Stimulated activated effector memory CD8-positive, alpha-beta T cell treated with anti-CD3 and anti-CD28 coated beads, Interleukin-12 subunit alpha, Interleukin-12 subunit beta, amount 100 ng/mL, for 72 hours (primary cell): Measurements from ENCODE around the gene EPB41.
"Not testable (repeated sequence)": the region's sequence is repeated elsewhere in the genome, so short reads cannot be mapped to it uniquely, and the experiment has no call there.

Experiments
- ATAC-seq: fragments of 150-1000 bp; cut with Tn5 transposase; 2 replicates; pipeline ENCODE4 v1.10.0; 2021
- DNase-seq, 2 donors: peaks; one replicate each; pipeline ENCODE4 v3.0.0; 2021 to 2022; ENCODE audit warnings: low spot score in 2 of 2
- H3K27ac Mint-ChIP-seq: one replicate; pipeline ENCODE4 v1.8.0; 2022; ENCODE audit warnings: mild to moderate bottlenecking, mixed read lengths
- H3K36me3 Mint-ChIP-seq: one replicate; pipeline ENCODE4 v1.8.0; 2022; ENCODE audit warnings: mild to moderate bottlenecking, mixed read lengths
- H3K4me1 Mint-ChIP-seq: one replicate; pipeline ENCODE4 v1.8.0; 2022; ENCODE audit warnings: mixed read lengths
- H3K4me3 Mint-ChIP-seq: one replicate; pipeline ENCODE4 v1.8.0; 2022; ENCODE audit warnings: mild to moderate bottlenecking, mixed read lengths
- H3K9me3 Mint-ChIP-seq: one replicate; pipeline ENCODE4 v1.8.0; 2022; ENCODE audit warnings: mixed read lengths

Gene EPB41

GRCh38 chr1:29062157-29062942, 148.0 kb downstream of the EPB41 start:
- no peaks in the 10 kb centered on the region for H3K9me3 Mint-ChIP-seq
- peak overlapping the region; percentile 94 for H3K27ac Mint-ChIP-seq
- H3K4me1 Mint-ChIP-seq, result peaks cover 16% of the 10 kb centered on the region
- H3K36me3 Mint-ChIP-seq, result peaks cover 55% of the 10 kb centered on the region
- DNase-seq, result no peak
- peak overlapping the region; percentile 18 for H3K4me3 Mint-ChIP-seq
- peak; percentile 76 for ATAC-seq

GRCh38 chr1:29064064-29064463, 149.7 kb downstream of the EPB41 start:
- ATAC-seq, result no peak

GRCh38 chr1:29077155-29077554, 162.8 kb downstream of the EPB41 start:
- H3K27ac Mint-ChIP-seq, result no peak overlapping the region
- no peaks in the 10 kb centered on the region for H3K4me1 Mint-ChIP-seq
- ATAC-seq (no peak), DNase-seq (no peak)
- H3K36me3 Mint-ChIP-seq, result peaks cover 64% of the 10 kb centered on the region
- H3K9me3 Mint-ChIP-seq, result no peaks in the 10 kb centered on the region
- H3K4me3 Mint-ChIP-seq, result no peak overlapping the region

More at GRCh38 chr1:29064064-29064463, 149.7 kb downstream of the EPB41 start:
- Mint-ChIP-seq H3K27ac (no peak overlapping the region), H3K4me3 (no peak overlapping the region), H3K9me3 (no peaks in the 10 kb centered on the region), H3K36me3 (peaks cover 63% of the 10 kb centered on the region), H3K4me1 (peaks cover 16% of the 10 kb centered on the region)
- no peak for DNase-seq

GRCh38 chr1:29079916-29080629, 165.7 kb downstream of the EPB41 start:
- H3K36me3 Mint-ChIP-seq, result peaks cover 47% of the 10 kb centered on the region
- not testable (repeated sequence) for H3K4me3 Mint-ChIP-seq, ATAC-seq, H3K27ac Mint-ChIP-seq, DNase-seq, H3K4me1 Mint-ChIP-seq, H3K9me3 Mint-ChIP-seq

GRCh38 chr1:29081201-29081600, 166.8 kb downstream of the EPB41 start:
- H3K36me3 Mint-ChIP-seq, result peaks cover 51% of the 10 kb centered on the region
- H3K27ac Mint-ChIP-seq, result peak overlapping the region; percentile 13
- no peak overlapping the region for H3K4me3 Mint-ChIP-seq
- no peak for DNase-seq
- H3K4me1 Mint-ChIP-seq, result no peaks in the 10 kb centered on the region
- no peaks in the 10 kb centered on the region for H3K9me3 Mint-ChIP-seq
- no peak for ATAC-seq

GRCh38 chr1:29082519-29082918, 168.2 kb downstream of the EPB41 start:
- Mint-ChIP-seq H3K9me3 (no peaks in the 10 kb centered on the region), H3K4me3 (no peak overlapping the region), H3K27ac (peak overlapping the region; percentile 52), H3K4me1 (no peaks in the 10 kb centered on the region), H3K36me3 (peaks cover 60% of the 10 kb centered on the region)
- DNase-seq, result no peak
- ATAC-seq, result no peak

- DNase-seq (no peak), ATAC-seq (no peak)
- peaks cover 53% of the 10 kb centered on the region for H3K36me3 Mint-ChIP-seq
- H3K27ac Mint-ChIP-seq, result peak overlapping the region; percentile 52
- H3K9me3 Mint-ChIP-seq, result no peaks in the 10 kb centered on the region
- no peak overlapping the region for H3K4me3 Mint-ChIP-seq
- no peaks in the 10 kb centered on the region for H3K4me1 Mint-ChIP-seq
These were observed 169.2 kb downstream of the EPB41 start for GRCh38 chr1:29083317-29084195.

- ATAC-seq (no peak), DNase-seq (no peak)
- no peaks in the 10 kb centered on the region for H3K9me3 Mint-ChIP-seq
- H3K4me3 Mint-ChIP-seq, result no peak overlapping the region
- H3K27ac Mint-ChIP-seq, result no peak overlapping the region
- peaks cover 47% of the 10 kb centered on the region for H3K36me3 Mint-ChIP-seq
- no peaks in the 10 kb centered on the region for H3K4me1 Mint-ChIP-seq
These were observed 169.8 kb downstream of the EPB41 start for GRCh38 chr1:29084196-29084521.

GRCh38 chr1:29090937-29091618, 176.7 kb downstream of the EPB41 start:
- Mint-ChIP-seq H3K36me3 (peaks cover 38% of the 10 kb centered on the region), H3K4me1 (peaks cover 3% of the 10 kb centered on the region), H3K4me3 (no peak overlapping the region), H3K9me3 (peaks cover 2% of the 10 kb centered on the region), H3K27ac (no peak overlapping the region)
- ATAC-seq (no peak), DNase-seq (no peak)

- peaks cover 28% of the 10 kb centered on the region for H3K36me3 Mint-ChIP-seq
- H3K27ac Mint-ChIP-seq, H3K4me1 Mint-ChIP-seq: not testable (repeated sequence)
These were observed 178.3 kb downstream of the EPB41 start for GRCh38 chr1:29092704-29093103.

GRCh38 chr1:29094433-29094832, 180.1 kb downstream of the EPB41 start:
- no peak overlapping the region for H3K4me3 Mint-ChIP-seq
- ATAC-seq (no peak), DNase-seq (no peak)
- no peak overlapping the region for H3K27ac Mint-ChIP-seq
- peaks cover 43% of the 10 kb centered on the region for H3K36me3 Mint-ChIP-seq
- peaks cover 2% of the 10 kb centered on the region for H3K9me3 Mint-ChIP-seq
- peaks cover 8% of the 10 kb centered on the region for H3K4me1 Mint-ChIP-seq

More at GRCh38 chr1:29092704-29093103, 178.3 kb downstream of the EPB41 start:
- H3K4me3 Mint-ChIP-seq, DNase-seq, H3K9me3 Mint-ChIP-seq, ATAC-seq: not testable (repeated sequence)

- H3K36me3 Mint-ChIP-seq, result peaks cover 48% of the 10 kb centered on the region
- no peak for ATAC-seq
- peak overlapping the region; percentile 10 for H3K27ac Mint-ChIP-seq
- H3K4me3 Mint-ChIP-seq, result no peak overlapping the region
- no peak for DNase-seq
- H3K4me1 Mint-ChIP-seq, result peaks cover 8% of the 10 kb centered on the region
- peaks cover 2% of the 10 kb centered on the region for H3K9me3 Mint-ChIP-seq
These were observed 180.6 kb downstream of the EPB41 start for GRCh38 chr1:29094954-29095353.

GRCh38 chr1:29096231-29096886, 182.0 kb downstream of the EPB41 start:
- H3K27ac Mint-ChIP-seq, result peak overlapping the region; percentile 44
- H3K9me3 Mint-ChIP-seq, result peaks cover 2% of the 10 kb centered on the region
- peaks cover 54% of the 10 kb centered on the region for H3K36me3 Mint-ChIP-seq
- peaks cover 8% of the 10 kb centered on the region for H3K4me1 Mint-ChIP-seq
- ATAC-seq, result no peak
- no peak for DNase-seq
- no peak overlapping the region for H3K4me3 Mint-ChIP-seq

GRCh38 chr1:29099286-29099685, 184.9 kb downstream of the EPB41 start:
- no peak overlapping the region for H3K4me3 Mint-ChIP-seq
- no peak for ATAC-seq
- no peak overlapping the region for H3K27ac Mint-ChIP-seq
- H3K4me1 Mint-ChIP-seq, result peaks cover 8% of the 10 kb centered on the region
- H3K9me3 Mint-ChIP-seq, result no peaks in the 10 kb centered on the region
- peaks cover 58% of the 10 kb centered on the region for H3K36me3 Mint-ChIP-seq
- no peak for DNase-seq
